CD14-positive monocyte (primary cell): ENCODE data around the gene DNAH11. TPM values are rescaled to one million over a fixed set of nuclear protein-coding genes. Genes with fewer than 3 reads are reported as not detected.

ENCODE experiments used
- DNase-seq, 3 donors: peaks; one replicate each; pipeline ENCODE4 v3.0.0-alpha.2; 2011 to 2022
- H2AFZ ChIP-seq: 2 replicates; pipeline ENCODE4 v1.6.0; 2012; ENCODE audit warnings: mild to moderate bottlenecking, low read depth, low read length, inconsistent platforms; ENCODE audit not compliant: insufficient read depth, poor library complexity, severe bottlenecking
- H3K27ac ChIP-seq, 2 donors: 1 replicate in 1 of 2; 2 replicates in 1 of 2; pipeline ENCODE4 v1.5.1; 2012 to 2013; ENCODE audit warnings: low read length in 2 of 2, control low read depth in 1 of 2, inconsistent platforms in 1 of 2, low read depth in 1 of 2, mild to moderate bottlenecking in 1 of 2
- H3K27me3 ChIP-seq, 2 donors: one replicate each; pipeline versions ENCODE4 v1.6.0 to v1.6.1; 2011 to 2013; ENCODE audit warnings: low read length in 2 of 2; ENCODE audit not compliant: control insufficient read depth in 2 of 2, insufficient read depth in 2 of 2
- H3K36me3 ChIP-seq, 2 donors: replicated peaks in 1 of 2; 1 replicate in 1 of 2; 2 replicates in 1 of 2; pipeline versions ENCODE4 v1.5.1 to v1.6.1; 2012 to 2013; ENCODE audit warnings: low read length in 2 of 2, control low read depth in 1 of 2, inconsistent platforms in 1 of 2, mild to moderate bottlenecking in 1 of 2; ENCODE audit not compliant: insufficient read depth in 2 of 2, control insufficient read depth in 1 of 2
- H3K4me1 ChIP-seq, 2 donors: 1 replicate in 1 of 2; 2 replicates in 1 of 2; pipeline versions ENCODE4 v1.5.1 to v1.6.1; 2012 to 2013; ENCODE audit warnings: low read length in 2 of 2, control low read depth in 1 of 2, inconsistent platforms in 1 of 2, mild to moderate bottlenecking in 1 of 2, moderate library complexity in 1 of 2; ENCODE audit not compliant: insufficient read depth in 2 of 2, control insufficient read depth in 1 of 2
- H3K4me2 ChIP-seq: replicated peaks from 2 replicates; pipeline ENCODE3; 2012; ENCODE audit warnings: low read length, moderate library complexity, mild to moderate bottlenecking; ENCODE audit not compliant: poor library complexity, severe bottlenecking; ENCODE audit errors: extremely low read depth
- H3K4me3 ChIP-seq, 3 experiments: fragments of 200-600 bp in 1 of 3; sonication (generic) in 1 of 3; replicated peaks in 1 of 3; 1 replicate in 2 of 3; 2 replicates in 1 of 3; pipeline ENCODE4 v1.5.1; 2011 to 2013; ENCODE audit warnings: low read length in 3 of 3, mild to moderate bottlenecking in 3 of 3, control low read depth in 2 of 3, low read depth in 2 of 3, inconsistent platforms in 1 of 3, moderate library complexity in 1 of 3
- H3K79me2 ChIP-seq: 2 replicates; pipeline ENCODE4 v1.6.0; 2012; ENCODE audit warnings: mild to moderate bottlenecking, control low read depth, inconsistent platforms, low read length, moderate library complexity; ENCODE audit not compliant: insufficient read depth
- H3K9ac ChIP-seq: 2 replicates; pipeline ENCODE4 v1.6.0; 2017; ENCODE audit warnings: low read length, mild to moderate bottlenecking; ENCODE audit not compliant: insufficient read depth, poor library complexity, severe bottlenecking
- H3K9me3 ChIP-seq, 2 donors: replicated peaks in 1 of 2; 1 replicate in 1 of 2; 2 replicates in 1 of 2; pipeline versions ENCODE4 v1.5.1 to v1.6.1; 2012 to 2013; ENCODE audit warnings: low read length in 2 of 2, control low read depth in 1 of 2; ENCODE audit not compliant: control insufficient read depth in 1 of 2, insufficient read depth in 1 of 2
- H4K20me1 ChIP-seq: 2 replicates; pipeline ENCODE4 v1.6.0; 2012; ENCODE audit warnings: mild to moderate bottlenecking, low read length, control low read depth, moderate library complexity; ENCODE audit not compliant: insufficient read depth
- H3K27ac Mint-ChIP-seq, 7 donors: one replicate each; pipeline ENCODE4 v1.8.0; 2020; ENCODE audit warnings: mild to moderate bottlenecking in 7 of 7, mixed read lengths in 7 of 7, moderate library complexity in 6 of 7, inconsistent platforms in 2 of 7
- H3K27me3 Mint-ChIP-seq, 3 donors: one replicate each; pipeline ENCODE4 v1.8.0; 2021 to 2022; ENCODE audit warnings: low read depth in 3 of 3, mild to moderate bottlenecking in 3 of 3, mixed read lengths in 3 of 3, moderate library complexity in 3 of 3, inconsistent platforms in 1 of 3
- H3K36me3 Mint-ChIP-seq, 2 donors: one replicate each; pipeline ENCODE4 v1.8.0; 2020; ENCODE audit warnings: mixed read lengths in 2 of 2, inconsistent platforms in 1 of 2, mild to moderate bottlenecking in 1 of 2
- H3K4me1 Mint-ChIP-seq: one replicate; pipeline ENCODE4 v1.8.0; 2020; ENCODE audit warnings: mild to moderate bottlenecking, mixed read lengths
- H3K4me3 Mint-ChIP-seq, 2 donors: one replicate each; pipeline ENCODE4 v1.8.0; 2020; ENCODE audit warnings: mild to moderate bottlenecking in 2 of 2, mixed read lengths in 2 of 2, moderate library complexity in 1 of 2
- H3K9me3 Mint-ChIP-seq, 7 donors: one replicate each; pipeline ENCODE4 v1.8.0; 2020 to 2022; ENCODE audit warnings: mixed read lengths in 7 of 7, mild to moderate bottlenecking in 6 of 7, moderate library complexity in 6 of 7, inconsistent platforms in 2 of 7
- CTCF ChIP-seq: fragments of 200-600 bp; IDR thresholded peaks from one replicate; pipeline ENCODE4 v1.8.0; 2022; ENCODE audit warnings: antibody characterized with exemption, mild to moderate bottlenecking
- WGBS: methylation state at CpG from one replicate; pipeline ENCODE4 v1.1.5; 2013; ENCODE audit warnings: missing lambda C conversion rate; ENCODE audit not compliant: insufficient coverage; 5-methylcytosine and 5-hydroxymethylcytosine counted together
- intact Hi-C, 2 donors: fragments of 100-400 bp; cut with micrococcal nuclease; formaldehyde crosslinking; loops; one replicate each; pipeline versions ENCODE4 v1.15.0 to v1.15.1; 2023
- polyA plus RNA-seq, 3 donors: library from polyadenylated mRNA; depleted of rRNA in 1 of 3; unstranded in 2 of 3; stranded (reverse) in 1 of 3; fragments of 300-500 nt in 2 of 3; fragments of >200 nt in 1 of 3; fragmentation: Illumina TruSeq in 2 of 3; gene quantifications; 1 replicate in 2 of 3; 2 replicates in 1 of 3; pipeline ENCODE4 v1.2.3, GENCODE V29; 2012 to 2021

The DNAH11 gene
- polyA plus RNA-seq, 3 donors = not detected

DNA sequence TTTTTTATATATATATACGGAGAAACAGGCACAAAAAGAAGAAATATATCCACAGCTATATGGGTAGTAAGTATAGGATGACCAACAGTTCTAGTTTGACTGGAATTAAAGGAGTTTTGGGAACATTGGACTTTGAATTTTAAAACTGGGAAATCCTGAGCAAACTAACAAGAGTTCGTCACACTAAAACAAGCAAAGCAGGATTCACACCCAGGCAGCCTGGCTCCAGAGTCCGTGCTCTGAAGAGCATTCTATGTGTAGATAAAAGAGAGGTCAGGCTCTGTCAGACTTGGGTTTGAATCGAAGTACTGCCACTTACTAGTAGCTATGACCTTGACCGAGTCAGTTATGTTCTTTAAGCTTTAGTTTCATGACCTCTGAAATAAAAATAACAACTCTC lies 191.0 kb downstream of the DNAH11 start:
- H3K4me1 Mint-ChIP-seq = no peaks in the 10 kb centered on the region
- Histone ChIP-seq H3K79me2 (no peaks in the 10 kb centered on the region), H3K9ac (no peak overlapping the region), H3K4me2 (no peak overlapping the region), H3K4me3 (no peak overlapping the region), H3K36me3 (no peaks in the 10 kb centered on the region), H2AFZ (no peak overlapping the region), H3K9me3 (no peaks in the 10 kb centered on the region), H4K20me1 (no peaks in the 10 kb centered on the region), H3K27ac (no peak overlapping the region), H3K4me1 (no peaks in the 10 kb centered on the region), H3K27me3 (no peaks in the 10 kb centered on the region)
- no peak for DNase-seq
- peaks cover 2 to 9% (median 5%) of the 10 kb centered on the region in 7 donors for H3K9me3 Mint-ChIP-seq
- H3K4me3 Mint-ChIP-seq = no peak overlapping the region
- no peak overlapping the region for H3K27ac Mint-ChIP-seq
- H3K27me3 Mint-ChIP-seq = peaks cover 0 to 1% (median 0%) of the 10 kb centered on the region in 3 donors
- no CpG with 5 or more reads among the region's 5 CpGs for WGBS
- intact Hi-C loops = no loop called here
- no peak for TF ChIP-seq CTCF
- H3K36me3 Mint-ChIP-seq = no peaks in the 10 kb centered on the region

DNA sequence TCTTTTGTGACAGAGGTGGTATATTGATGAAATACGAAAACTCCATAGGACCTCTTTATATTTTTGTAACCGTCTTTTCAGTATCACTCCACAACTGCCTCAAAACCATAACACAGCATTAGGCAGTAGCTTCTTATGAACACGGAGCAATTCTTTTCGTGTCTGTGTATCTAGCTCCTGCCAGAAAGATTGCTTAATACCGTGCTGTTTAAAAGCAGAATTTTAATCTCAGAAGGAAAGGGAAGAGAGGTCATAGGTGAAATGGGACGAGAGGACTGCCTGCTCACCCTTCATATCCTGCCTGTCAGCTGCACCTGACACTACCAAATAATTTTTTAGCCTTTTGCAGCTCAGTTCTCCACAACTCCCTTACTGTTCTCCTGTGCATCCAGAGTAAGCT lies 200.7 kb downstream of the DNAH11 start:
- Histone ChIP-seq H3K79me2 (no peaks in the 10 kb centered on the region), H3K4me3 (no peak overlapping the region), H2AFZ (no peak overlapping the region), H3K9ac (no peak overlapping the region), H3K36me3 (no peaks in the 10 kb centered on the region), H3K27me3 (no peaks in the 10 kb centered on the region), H3K4me2 (no peak overlapping the region), H3K27ac (no peak overlapping the region), H3K9me3 (no peaks in the 10 kb centered on the region), H3K4me1 (no peaks in the 10 kb centered on the region), H4K20me1 (no peaks in the 10 kb centered on the region)
- no peak for DNase-seq
- H3K4me1 Mint-ChIP-seq = no peaks in the 10 kb centered on the region
- WGBS = no CpG with 5 or more reads among the region's 6 CpGs
- H3K9me3 Mint-ChIP-seq = peaks cover 0 to 3% (median 0%) of the 10 kb centered on the region in 7 donors
- no peak overlapping the region for H3K4me3 Mint-ChIP-seq
- intact Hi-C loops = no loop called here
- H3K36me3 Mint-ChIP-seq = no peaks in the 10 kb centered on the region
- TF ChIP-seq CTCF = no peak
- H3K27me3 Mint-ChIP-seq = peaks cover 0 to 2% (median 0%) of the 10 kb centered on the region in 3 donors
- no peak overlapping the region for H3K27ac Mint-ChIP-seq
